K562 (cell line): ENCODE data around the gene TGFBR3L. TPM values are rescaled to one million over a fixed set of nuclear protein-coding genes. Genes with fewer than 3 reads are reported as not detected.

ENCODE experiments used
- MBD2 ChIP-seq: sonication (generic); IDR thresholded peaks from 2 replicates; pipeline ENCODE4 v1.6.1; 2016; ENCODE audit warnings: low read depth, borderline replicate concordance
- MCM3 ChIP-seq: fragments of 450-650 bp; IDR thresholded peaks from 2 replicates; pipeline ENCODE4 v1.6.1; 2016
- MYC ChIP-seq, 2 experiments: fragments of 250-450 bp in 1 of 2; sonication (Bioruptor Pico) in 1 of 2; IDR thresholded peaks; 2 replicates each; pipeline versions ENCODE4 v1.5.1 to v1.6.1; 2012 to 2021; ENCODE audit warnings: low read depth in 2 of 2, borderline replicate concordance in 1 of 2, improper control_type of control experiment in 1 of 2, low read length in 1 of 2, mild to moderate bottlenecking in 1 of 2, moderate library complexity in 1 of 2
- OTX1 ChIP-seq: fragments of 450-650 bp; formaldehyde crosslinking; IDR thresholded peaks from 2 replicates; pipeline ENCODE4 v1.4.0; 2022; ENCODE audit warnings: mild to moderate bottlenecking
- PCBP2 ChIP-seq: fragments of 200-400 bp; formaldehyde crosslinking; IDR thresholded peaks from 2 replicates; pipeline ENCODE4 v1.6.1; 2018; ENCODE audit warnings: low read length, low read depth, mild to moderate bottlenecking, moderate library complexity; ENCODE audit not compliant: poor library complexity, severe bottlenecking
- ZNF41 ChIP-seq: fragments of 250-450 bp; sonication (Bioruptor Pico); conservative IDR thresholded peaks from 2 replicates; pipeline ENCODE4 v1.4.0; 2020; ENCODE audit warnings: mild to moderate bottlenecking
- ZNF444 ChIP-seq: fragments of 250-450 bp; sonication (Bioruptor Pico); IDR thresholded peaks from 2 replicates; pipeline ENCODE4 v1.4.0; 2020; ENCODE audit warnings: mild to moderate bottlenecking, moderate library complexity
- polyA plus RNA-seq, 8 experiments: library from polyadenylated mRNA; depleted of rRNA in 4 of 8; stranded (reverse) in 5 of 8; unstranded in 3 of 8; fragments of >200 nt; fragmentation: Nextera tagmentation in 2 of 8; fragmentation: Illumina TruSeq in 1 of 8; extraction: Ambion mirVana in 2 of 8; extraction: Trizol in 1 of 8; gene quantifications; 2 replicates each; pipeline versions ENCODE4 v1.2.1 to v1.2.3, GENCODE V29; 2011 to 2014; ENCODE audit warnings: inconsistent platforms in 1 of 8, missing spikeins in 1 of 8
- total RNA-seq, 7 experiments: library from RNA; depleted of rRNA in 6 of 7; stranded (reverse); fragments of >200 nt in 6 of 7; fragmentation: Illumina TruSeq in 2 of 7; extraction: Trizol in 2 of 7; gene quantifications; 2 replicates each; pipeline versions ENCODE4 v1.2.1 to v1.2.3, GENCODE V29; 2011 to 2021; ENCODE audit warnings: low replicate concordance in 1 of 7
- TF ChIP-seq, protein P1 (sequence below): fragments of 250-450 bp; sonication (Bioruptor Pico); IDR thresholded peaks from 2 replicates; pipeline ENCODE4 v1.4.0; 2020; ENCODE audit warnings: mild to moderate bottlenecking, moderate library complexity
- TF ChIP-seq, protein P2 (sequence below), 3 experiments: fragments of 200-800 bp in 1 of 3; sonication (Bioruptor generic) in 1 of 3; sonication (generic) in 1 of 3; formaldehyde crosslinking in 1 of 3; IDR thresholded peaks; 2 replicates each; pipeline versions ENCODE4 v1.6.1 to v1.8.0; 2016 to 2022; ENCODE audit warnings: mild to moderate bottlenecking in 2 of 3, missing compliant biosample characterization in 2 of 3, missing genetic modification characterization in 2 of 3, missing genetic modification reagents in 1 of 3

Gene TGFBR3L
- total and polyA plus RNA-seq, 9 of the 15 experiments (the other 6 are each of a cell fraction or from before 2014, with no cell fraction given), result not detected

DNA sequence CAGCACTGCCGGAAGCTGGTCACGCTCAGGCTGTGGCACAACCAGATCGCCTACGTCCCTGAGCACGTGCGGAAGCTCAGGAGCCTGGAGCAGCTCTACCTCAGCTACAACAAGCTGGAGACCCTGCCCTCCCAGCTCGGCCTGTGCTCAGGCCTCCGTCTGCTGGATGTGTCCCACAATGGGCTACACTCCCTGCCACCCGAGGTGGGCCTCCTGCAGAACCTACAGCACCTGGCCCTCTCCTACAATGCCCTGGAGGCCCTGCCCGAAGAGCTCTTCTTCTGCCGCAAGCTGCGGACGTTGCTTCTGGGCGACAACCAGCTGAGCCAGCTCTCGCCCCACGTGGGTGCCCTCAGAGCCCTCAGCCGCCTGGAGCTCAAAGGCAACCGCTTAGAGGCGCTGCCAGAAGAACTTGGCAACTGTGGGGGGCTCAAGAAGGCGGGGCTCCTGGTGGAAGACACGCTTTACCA, 14.2 kb upstream of the TGFBR3L start (continued):
- TF ChIP-seq ZNF444 (CRISPR knock-in tag) (no peak), ZNF41 (no peak), MCM3 (no peak), MBD2 (no peak), OTX1 (CRISPR knock-in tag) (no peak), PCBP2 (no peak), MYC (IDR thresholded peaks at IDR 0.05; ENCODE audit: low read depth, low read length) (no peak), MYC (CRISPR knock-in tag; IDR thresholded peaks at IDR 0.05; ENCODE audit: borderline replicate concordance, low read depth) (no peak)
- TF ChIP-seq, protein P1, sequence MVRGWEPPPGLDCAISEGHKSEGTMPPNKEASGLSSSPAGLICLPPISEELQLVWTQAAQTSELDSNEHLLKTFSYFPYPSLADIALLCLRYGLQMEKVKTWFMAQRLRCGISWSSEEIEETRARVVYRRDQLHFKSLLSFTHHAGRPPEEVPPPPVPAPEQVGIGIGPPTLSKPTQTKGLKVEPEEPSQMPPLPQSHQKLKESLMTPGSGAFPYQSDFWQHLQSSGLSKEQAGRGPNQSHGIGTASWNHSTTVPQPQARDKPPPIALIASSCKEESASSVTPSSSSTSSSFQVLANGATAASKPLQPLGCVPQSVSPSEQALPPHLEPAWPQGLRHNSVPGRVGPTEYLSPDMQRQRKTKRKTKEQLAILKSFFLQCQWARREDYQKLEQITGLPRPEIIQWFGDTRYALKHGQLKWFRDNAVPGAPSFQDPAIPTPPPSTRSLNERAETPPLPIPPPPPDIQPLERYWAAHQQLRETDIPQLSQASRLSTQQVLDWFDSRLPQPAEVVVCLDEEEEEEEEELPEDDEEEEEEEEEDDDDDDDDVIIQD (CRISPR knock-in tag), result no peak
- TF ChIP-seq, protein P2, sequence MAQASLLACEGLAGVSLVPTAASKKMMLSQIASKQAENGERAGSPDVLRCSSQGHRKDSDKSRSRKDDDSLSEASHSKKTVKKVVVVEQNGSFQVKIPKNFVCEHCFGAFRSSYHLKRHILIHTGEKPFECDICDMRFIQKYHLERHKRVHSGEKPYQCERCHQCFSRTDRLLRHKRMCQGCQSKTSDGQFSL (CRISPR knock-in tag; IDR thresholded peaks at IDR 0.05), result no peak
- TF ChIP-seq, protein P2 (tag; IDR thresholded peaks at IDR 0.05), result no peak
